HEK293T (cell line): ENCODE data around the gene ERVW-1.

ENCODE experiments used
- BHLHE40 ChIP-seq: fragments of 450-650 bp; IDR thresholded peaks from 2 replicates; pipeline ENCODE4 v1.6.1; 2016; ENCODE audit warnings: mild to moderate bottlenecking, moderate library complexity, borderline replicate concordance
- ELF4 ChIP-seq: fragments of 450-650 bp; IDR thresholded peaks from 2 replicates; pipeline ENCODE4 v1.6.1; 2017; ENCODE audit warnings: antibody characterized with exemption
- FOXK2 ChIP-seq: fragments of 450-650 bp; IDR thresholded peaks from 2 replicates; pipeline ENCODE4 v1.6.1; 2016; ENCODE audit warnings: mild to moderate bottlenecking
- FOXM1 ChIP-seq: fragments of 450-650 bp; IDR thresholded peaks from 2 replicates; pipeline ENCODE4 v1.6.1; 2017; ENCODE audit warnings: mild to moderate bottlenecking, borderline replicate concordance
- HDGF ChIP-seq: fragments of 450-650 bp; IDR thresholded peaks from 2 replicates; pipeline ENCODE4 v1.6.1; 2017; ENCODE audit warnings: antibody characterized with exemption, borderline replicate concordance
- L3MBTL2 ChIP-seq: fragments of 450-650 bp; conservative IDR thresholded peaks from 2 replicates; pipeline ENCODE4 v1.6.1; 2016; ENCODE audit warnings: mild to moderate bottlenecking
- LEF1 ChIP-seq: fragments of 450-650 bp; IDR thresholded peaks from 2 replicates; pipeline ENCODE4 v1.6.1; 2017; ENCODE audit warnings: mild to moderate bottlenecking, borderline replicate concordance
- NFRKB ChIP-seq: fragments of 450-650 bp; IDR thresholded peaks from 2 replicates; pipeline ENCODE4 v1.6.1; 2016; ENCODE audit warnings: mild to moderate bottlenecking, moderate library complexity
- SP1 ChIP-seq: fragments of 450-650 bp; IDR thresholded peaks from 2 replicates; pipeline ENCODE4 v1.6.1; 2017
- SUZ12 ChIP-seq: fragments of 450-650 bp; IDR thresholded peaks from 2 replicates; pipeline ENCODE4 v1.6.1; 2016; ENCODE audit warnings: mild to moderate bottlenecking
- TARDBP ChIP-seq: fragments of 450-650 bp; IDR thresholded peaks from 2 replicates; pipeline ENCODE4 v1.6.1; 2016
- ZNF384 ChIP-seq: fragments of 450-650 bp; IDR thresholded peaks from 2 replicates; pipeline ENCODE4 v1.6.1; 2016
- TF ChIP-seq, protein P1 (sequence below): fragments of 450-650 bp; IDR thresholded peaks from 2 replicates; pipeline ENCODE4 v1.6.1; 2016

DNA sequence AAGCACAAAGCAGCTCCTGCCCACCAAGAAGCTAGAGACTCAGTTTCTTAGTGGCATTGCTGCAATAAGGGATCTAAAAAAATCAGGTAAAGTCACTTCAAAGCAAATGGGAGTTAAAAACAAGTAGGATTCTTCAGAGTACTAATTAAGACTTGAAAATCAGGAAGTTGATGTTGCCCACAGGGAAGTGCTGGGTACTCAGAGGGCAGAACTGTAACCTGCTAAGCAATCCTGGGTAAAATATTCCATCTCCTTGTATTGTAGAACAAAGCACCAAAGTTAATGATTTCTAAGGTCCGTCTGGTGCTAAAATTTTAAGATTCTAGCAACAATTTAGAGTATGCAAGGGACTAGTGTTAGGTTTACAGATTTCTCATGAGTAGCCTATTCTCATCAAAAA is 42.3 kb upstream of the ERVW-1 start:
- TF ChIP-seq, protein P1, sequence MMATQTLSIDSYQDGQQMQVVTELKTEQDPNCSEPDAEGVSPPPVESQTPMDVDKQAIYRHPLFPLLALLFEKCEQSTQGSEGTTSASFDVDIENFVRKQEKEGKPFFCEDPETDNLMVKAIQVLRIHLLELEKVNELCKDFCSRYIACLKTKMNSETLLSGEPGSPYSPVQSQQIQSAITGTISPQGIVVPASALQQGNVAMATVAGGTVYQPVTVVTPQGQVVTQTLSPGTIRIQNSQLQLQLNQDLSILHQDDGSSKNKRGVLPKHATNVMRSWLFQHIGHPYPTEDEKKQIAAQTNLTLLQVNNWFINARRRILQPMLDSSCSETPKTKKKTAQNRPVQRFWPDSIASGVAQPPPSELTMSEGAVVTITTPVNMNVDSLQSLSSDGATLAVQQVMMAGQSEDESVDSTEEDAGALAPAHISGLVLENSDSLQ: no peak
- no peak for TF ChIP-seq SP1
- TF ChIP-seq FOXM1: no peak
- no peak for TF ChIP-seq HDGF
- TF ChIP-seq ZNF384: no peak
- no peak for TF ChIP-seq L3MBTL2
- no peak for TF ChIP-seq SUZ12
- no peak for TF ChIP-seq ELF4
- TF ChIP-seq TARDBP: no peak
- TF ChIP-seq NFRKB: no peak
- TF ChIP-seq FOXK2: no peak
- no peak for TF ChIP-seq BHLHE40
- TF ChIP-seq LEF1: no peak
